HG02763 (cell line): ENCODE data around the gene ABR.

Experiments
- ATAC-seq: cut with Tn5 transposase; IDR thresholded peaks from one replicate; pipeline ENCODE4 v1.9.1; 2021; ENCODE audit warnings: mild to moderate bottlenecking, moderate library complexity; ENCODE audit not compliant: unreplicated experiment

The ABR gene

GRCh38 chr17:1179818-1180742 is at the start of gene ABR:
Gene ABR, minus strand, starts transcription at chr17:1179981. Its CDS starts 254 bp downstream, at chr17:1179727.
- no peak for ATAC-seq

- peak; percentile 52 for ATAC-seq
Observed at GRCh38 chr17:1229349-1229899, 49.6 kb upstream of the ABR start.

DNA sequence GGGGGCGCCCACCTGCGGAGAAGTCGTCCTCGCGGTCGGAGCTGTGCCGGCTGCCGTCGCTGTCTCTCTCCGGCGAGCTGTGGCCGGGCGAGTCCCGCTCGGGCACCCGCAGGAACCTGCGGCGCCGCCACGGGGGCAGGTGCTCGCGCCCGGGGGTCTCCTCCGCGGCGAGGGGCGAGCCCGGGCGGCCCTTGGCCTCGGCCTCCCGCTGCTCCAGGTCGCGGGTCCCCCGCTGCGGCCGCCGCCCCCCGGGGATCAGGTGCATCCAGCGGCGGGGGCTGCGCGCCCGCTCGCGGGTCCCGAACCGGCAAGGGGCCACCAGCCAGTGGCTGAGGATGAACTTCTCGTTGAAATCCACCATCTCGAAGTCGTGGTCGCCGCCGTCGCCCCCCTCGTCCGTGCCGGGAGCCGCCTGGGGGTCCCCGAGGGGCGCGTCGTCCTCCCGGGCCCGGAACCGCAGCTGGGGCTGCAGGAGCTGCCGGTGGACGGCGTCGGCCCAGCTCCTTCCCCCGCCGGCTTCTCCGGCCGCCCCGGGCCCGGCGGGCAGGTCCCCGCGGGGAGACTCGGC is 49.1 kb upstream of the ABR start:
- peak; percentile 15 for ATAC-seq

DNA sequence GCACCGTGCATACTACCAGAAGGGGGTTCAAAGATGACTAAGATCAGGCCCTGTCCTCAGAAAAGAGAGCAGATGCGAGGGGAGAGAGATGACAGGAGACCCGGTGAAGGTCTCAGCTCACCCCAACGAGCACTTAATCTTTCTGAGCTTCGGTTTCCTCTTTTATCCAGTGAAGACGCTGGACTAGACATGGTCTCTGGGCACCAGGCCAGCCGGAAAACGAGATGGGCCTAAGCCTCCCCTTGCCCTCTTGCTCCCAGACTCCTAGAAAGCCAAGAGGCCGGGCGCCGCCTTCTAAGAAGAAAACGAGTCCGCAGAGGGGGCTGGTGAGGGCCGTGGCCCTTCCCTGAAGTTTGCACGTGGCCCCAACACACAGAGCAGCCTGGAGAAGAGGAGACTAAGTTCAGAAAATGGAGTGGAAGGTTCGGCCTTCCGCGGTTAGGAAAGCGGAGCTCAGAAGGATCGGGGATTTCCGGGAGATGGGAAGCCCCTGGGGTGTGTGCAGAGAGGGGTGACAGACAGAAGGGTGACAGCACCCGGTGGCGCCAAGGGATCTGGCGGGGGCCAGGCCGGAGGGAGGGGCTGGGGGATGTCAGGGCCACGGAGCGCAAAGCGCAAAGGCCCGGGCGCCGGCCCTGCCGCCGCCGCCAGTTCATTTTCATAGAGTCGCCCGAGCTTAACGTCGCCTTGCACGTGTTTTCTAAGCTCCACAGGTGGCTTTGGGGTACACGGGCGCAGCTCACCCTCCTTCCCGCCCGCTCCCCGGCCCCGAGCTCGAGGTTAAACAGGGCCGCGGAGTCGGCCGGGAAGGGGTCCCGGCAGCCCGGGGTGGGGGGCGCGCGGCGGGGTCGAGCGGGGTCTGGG is 48.4 kb upstream of the ABR start:
- no peak for ATAC-seq

- ATAC-seq = no peak
Observed at GRCh38 chr17:1227365-1227764, 47.6 kb upstream of the ABR start.

DNA sequence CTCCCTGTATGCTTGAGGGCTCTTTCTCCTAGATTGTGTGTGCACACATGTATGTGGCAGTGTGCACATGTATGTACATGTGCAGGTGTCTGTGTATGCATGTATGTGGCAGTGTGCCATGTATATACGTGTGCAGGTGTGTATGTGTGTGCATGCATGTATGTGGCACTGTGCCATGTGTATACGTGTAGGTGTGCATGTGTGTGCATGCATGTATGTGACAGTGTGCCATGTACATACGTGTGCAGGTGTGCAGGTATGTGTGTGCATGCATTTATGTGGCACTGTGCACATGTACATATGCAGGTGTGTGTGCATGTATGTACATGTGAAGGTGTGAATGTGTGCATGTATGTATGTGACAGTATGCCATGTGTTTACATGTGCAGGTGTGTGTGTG is 46.5 kb upstream of the ABR start:
- ATAC-seq = no peak

DNA sequence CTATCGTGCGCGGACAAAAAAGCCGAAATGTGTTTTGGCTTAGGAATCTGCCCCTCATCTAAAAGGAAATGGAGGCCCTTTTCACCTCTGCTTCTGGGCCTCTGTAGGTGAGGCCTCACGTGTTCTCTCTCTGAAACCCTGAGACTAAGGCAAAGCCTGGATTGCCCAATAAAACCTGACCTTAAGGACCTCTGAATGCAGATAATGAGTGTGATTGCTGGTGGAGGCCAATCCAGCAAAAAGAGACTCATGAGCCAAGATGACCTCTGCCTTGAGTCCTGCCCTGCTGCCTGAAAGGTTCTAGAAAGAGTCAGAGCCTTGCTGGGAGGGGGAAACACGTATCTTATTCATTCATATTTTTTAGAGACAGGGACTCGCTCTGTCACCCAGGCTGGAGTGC is 44.5 kb upstream of the ABR start:
- no peak for ATAC-seq

DNA sequence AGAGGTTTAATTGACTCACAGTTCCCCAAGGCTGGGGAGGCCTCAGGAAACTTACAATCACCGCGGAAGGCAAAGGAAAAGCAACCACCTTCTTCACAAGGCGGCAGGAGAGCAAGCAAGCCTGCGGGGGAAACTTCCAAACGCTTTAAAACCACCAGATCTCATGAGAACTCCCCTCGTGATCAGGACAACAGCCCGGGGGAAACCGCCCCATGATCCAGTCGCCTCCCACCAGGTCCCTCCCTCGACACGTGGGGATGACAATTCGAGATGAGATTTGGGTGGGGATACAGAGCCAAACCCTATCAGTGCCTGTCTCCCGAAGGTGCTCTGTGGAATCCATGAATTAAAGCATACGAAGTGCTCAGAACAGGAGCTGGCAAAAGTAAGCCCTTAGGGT is 43.9 kb upstream of the ABR start:
- ATAC-seq = no peak

DNA sequence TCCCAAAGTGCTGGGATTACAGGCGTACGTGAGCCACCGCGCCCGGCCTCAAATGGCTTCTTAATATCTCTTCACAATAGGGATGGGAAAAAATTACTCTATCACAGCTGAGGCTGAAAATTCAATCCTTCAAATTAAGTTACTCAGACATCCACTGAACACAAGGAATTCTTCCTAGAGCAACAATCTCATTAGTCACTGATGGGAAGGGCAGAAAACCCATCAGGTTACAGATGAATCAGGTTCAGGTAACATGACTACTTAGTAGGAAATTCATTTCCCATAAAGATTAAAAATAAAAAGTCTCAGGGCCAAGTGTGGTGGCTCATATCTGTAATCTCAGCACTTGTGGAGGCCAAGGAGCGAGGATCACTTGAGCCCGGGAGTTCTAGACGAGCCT is 42.5 kb upstream of the ABR start:
- ATAC-seq = no peak

GRCh38 chr17:1221209-1221608 is 41.4 kb upstream of the ABR start:
- no peak for ATAC-seq

DNA sequence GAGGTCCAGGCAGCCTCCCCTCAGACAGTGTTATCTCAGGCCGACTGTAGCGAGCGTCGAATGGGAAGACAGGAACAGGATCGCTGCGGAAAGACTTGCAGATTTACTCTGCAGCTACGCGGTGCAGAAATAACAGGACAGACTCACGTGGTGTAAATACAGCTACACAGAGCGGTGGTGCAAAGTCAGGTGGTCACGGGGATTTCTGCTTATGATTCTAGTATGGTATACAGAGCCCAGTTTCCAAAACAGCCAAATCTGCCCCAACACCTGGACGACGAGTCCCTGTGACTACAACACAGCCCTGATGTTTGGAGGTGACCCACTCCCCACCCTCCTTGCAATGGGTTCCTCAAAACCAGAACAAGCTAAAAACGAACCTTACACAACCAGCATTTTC is 40.6 kb upstream of the ABR start:
- no peak for ATAC-seq

DNA sequence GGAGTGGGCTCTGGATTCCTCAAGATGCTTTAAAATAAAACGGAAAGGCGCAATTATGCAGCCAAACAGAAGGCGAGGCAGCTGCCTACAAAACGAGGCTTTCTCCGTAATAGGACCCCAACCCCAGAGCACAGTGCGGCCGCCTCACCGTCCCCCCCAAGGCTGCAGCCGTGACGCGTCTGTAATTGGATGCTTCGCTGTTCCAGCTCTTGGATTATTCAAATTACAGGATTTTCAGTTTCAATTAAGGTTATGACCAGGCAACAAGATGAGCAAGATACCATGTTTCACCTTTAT is 37.3 kb upstream of the ABR start:
- ATAC-seq = no peak

DNA sequence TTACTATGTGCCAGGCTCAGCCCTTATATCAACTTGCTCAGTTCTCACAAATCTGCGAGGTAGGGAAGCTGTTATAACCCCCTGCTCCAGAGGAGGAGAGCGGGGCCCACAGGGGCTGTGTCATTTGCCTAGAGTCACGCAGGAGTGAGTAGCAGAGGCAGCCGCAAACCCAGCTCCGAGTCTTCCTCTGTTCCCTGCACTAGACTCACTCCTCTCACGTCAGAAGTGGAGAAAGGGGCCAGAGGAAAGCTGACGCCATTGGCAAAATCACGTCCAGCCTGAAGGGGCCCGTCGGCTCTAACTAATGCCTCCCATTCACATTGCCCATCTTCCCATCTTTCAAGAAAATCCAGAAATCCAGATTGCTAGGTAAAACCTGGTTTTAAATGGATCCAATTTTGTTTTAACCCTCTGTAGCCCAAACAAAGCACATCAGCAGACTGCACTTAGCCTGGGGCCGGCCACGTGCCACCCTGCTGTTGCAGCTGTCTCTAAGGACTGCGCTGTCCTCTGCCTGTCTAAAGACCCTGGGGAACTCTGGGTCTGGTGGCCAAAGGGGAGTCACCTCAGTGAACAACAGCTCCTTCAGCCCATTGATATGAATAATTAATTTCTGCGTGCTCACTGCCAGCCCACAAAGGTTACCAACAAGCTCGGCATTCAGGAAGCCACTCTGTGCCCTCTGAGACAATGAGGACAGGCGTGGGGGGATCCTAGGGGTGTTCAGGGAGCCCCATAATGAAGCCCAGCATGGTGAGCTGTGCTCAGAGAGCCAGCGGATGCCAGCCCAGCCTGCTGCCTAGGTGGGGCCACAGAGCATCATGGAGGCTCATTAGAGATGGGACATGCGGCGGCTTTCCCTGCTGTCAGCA is 36.7 kb upstream of the ABR start:
- no peak for ATAC-seq

- no peak for ATAC-seq
Observed at GRCh38 chr17:1212946-1213345, 33.2 kb upstream of the ABR start.

GRCh38 chr17:1211287-1211686 is 31.5 kb upstream of the ABR start:
- no peak for ATAC-seq

DNA sequence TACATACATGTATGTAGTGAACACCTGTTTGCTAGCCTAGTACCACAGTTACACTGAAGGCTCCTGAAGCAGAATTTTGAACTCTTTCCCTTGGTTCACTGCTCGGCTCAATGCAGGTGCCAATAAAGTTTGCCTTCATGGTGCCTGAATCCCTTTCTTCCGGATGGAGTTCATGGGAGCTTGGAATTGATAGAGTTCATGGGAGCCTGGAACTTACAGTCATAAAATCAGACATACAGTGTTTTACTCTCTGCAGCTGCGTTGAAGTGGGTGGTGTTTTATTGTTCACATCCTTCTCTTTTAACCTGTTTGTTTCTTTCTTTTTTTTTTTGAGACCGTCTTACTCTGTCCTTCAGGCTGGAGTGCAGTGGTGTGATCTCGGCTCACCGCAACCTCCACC is 29.2 kb upstream of the ABR start:
- no peak for ATAC-seq

DNA sequence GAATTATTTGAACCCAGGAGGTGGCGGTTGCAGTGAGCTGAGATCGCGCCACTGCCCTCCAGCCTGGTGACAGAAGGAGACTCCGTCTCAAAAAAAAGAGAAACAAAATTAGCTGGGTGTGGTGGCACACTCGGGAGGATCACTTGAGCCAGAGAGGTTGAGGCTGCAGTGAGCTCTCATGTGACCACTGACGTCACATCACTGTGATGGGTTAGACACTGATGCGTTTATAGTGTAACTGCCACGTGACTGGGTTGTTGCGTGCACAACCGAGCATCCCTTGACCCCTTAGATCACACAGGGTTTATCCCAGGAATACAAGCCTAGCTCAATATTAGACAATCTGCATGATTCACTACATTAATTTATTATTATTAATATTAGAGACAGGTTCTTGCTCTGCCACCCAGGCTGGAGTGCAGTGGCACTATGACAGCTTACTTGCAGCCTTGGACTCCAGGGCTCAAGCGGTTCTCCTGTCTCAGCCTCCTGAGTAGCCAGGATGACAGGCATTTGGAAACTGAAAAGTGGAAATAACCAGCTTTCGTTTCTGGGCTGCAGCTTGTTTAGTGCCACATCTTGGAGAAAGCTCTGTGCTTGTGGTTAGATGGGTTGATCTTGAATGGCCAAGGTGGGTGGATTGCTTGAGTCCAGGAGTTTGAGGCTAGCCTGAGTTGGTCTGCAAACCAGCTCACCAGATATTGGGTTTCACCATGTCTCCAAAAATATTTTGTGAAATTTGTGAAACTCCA is 26.4 kb upstream of the ABR start:
- ATAC-seq = no peak

GRCh38 chr17:1203967-1204291 is 24.1 kb upstream of the ABR start:
- ATAC-seq = no peak

GRCh38 chr17:1203111-1203966 is 23.6 kb upstream of the ABR start:
- ATAC-seq = no peak
